Calu3 (cell line): Measurements from ENCODE around the gene DLGAP1. TPM values are rescaled to one million over a fixed set of nuclear protein-coding genes. Genes with fewer than 3 reads are reported as not detected.

ENCODE experiments used
- BruUV-seq: library from RNA; stranded (reverse); fragments of 400-500 nt; replicated peaks from 2 replicates; lab custom pipeline; 2021; lab: Mats Ljungman, UMichigan
- CTCF ChIA-PET: fragments of 300-600 bp; sonication (Branson Sonifier 250); formaldehyde crosslinking; loops from one replicate; lab custom pipeline; 2022; ENCODE audit warnings: antibody characterized with exemption; lab: Charles Lee
- DNase-seq: peaks from one replicate; pipeline ENCODE4 v3.0.0; 2022
- H3K27ac Mint-ChIP-seq: one replicate; pipeline ENCODE4 v1.8.0; 2022; ENCODE audit warnings: mixed read lengths; ENCODE audit not compliant: unreplicated experiment
- H3K27me3 Mint-ChIP-seq: one replicate; pipeline ENCODE4 v1.8.0; 2022; ENCODE audit warnings: mixed read lengths; ENCODE audit not compliant: unreplicated experiment
- H3K36me3 Mint-ChIP-seq: one replicate; pipeline ENCODE4 v1.8.0; 2022; ENCODE audit warnings: mild to moderate bottlenecking, moderate library complexity, mixed read lengths; ENCODE audit not compliant: insufficient read depth, unreplicated experiment
- H3K4me1 Mint-ChIP-seq: one replicate; pipeline ENCODE4 v1.8.0; 2022; ENCODE audit warnings: mild to moderate bottlenecking, low read depth, mixed read lengths; ENCODE audit not compliant: unreplicated experiment
- H3K4me3 Mint-ChIP-seq: one replicate; pipeline ENCODE4 v1.8.0; 2022; ENCODE audit warnings: mild to moderate bottlenecking, low read depth, moderate library complexity, mixed read lengths; ENCODE audit not compliant: unreplicated experiment
- H3K9me3 Mint-ChIP-seq: one replicate; pipeline ENCODE4 v1.8.0; 2022; ENCODE audit warnings: low read depth, mixed read lengths; ENCODE audit not compliant: unreplicated experiment
- intact Hi-C: fragments of 100-400 bp; cut with micrococcal nuclease; formaldehyde crosslinking; loops from one replicate; pipeline ENCODE4 v1.10.0; 2022; ENCODE audit not compliant: unreplicated experiment
- total RNA-seq: library from RNA; stranded (reverse); gene quantifications from 2 replicates; pipeline ENCODE4 v1.2.3, GENCODE V29; 2022
- TF ChIP-seq, protein P1 (sequence below): fragments of 200-600 bp; IDR thresholded peaks from one replicate; pipeline ENCODE4 v1.8.0; 2022; ENCODE audit warnings: antibody characterized with exemption; ENCODE audit not compliant: unreplicated experiment

DLGAP1 gene
- total RNA-seq, 1 experiment from 2014 or later, result 9.0 TPM

DNA sequence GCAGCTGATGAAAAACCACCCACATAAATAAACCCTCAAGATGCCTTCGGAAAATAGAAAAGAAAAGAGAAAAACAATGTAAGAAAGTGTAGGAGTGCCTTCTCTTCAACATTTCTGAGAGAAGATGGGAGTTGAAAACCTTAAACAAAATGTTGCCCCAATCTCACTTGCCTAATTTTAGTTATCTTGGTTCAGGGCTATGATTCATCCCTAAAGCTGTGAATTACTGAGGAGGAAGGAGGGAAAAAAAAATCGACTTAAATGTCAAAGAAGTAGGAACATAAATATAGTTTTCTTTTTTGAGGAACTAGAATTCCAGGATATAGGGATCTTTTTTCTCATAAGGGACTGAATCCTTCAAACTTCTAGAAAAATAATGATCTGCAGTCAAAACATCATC is 644.8 kb downstream of the DLGAP1 start:
- H3K4me1 Mint-ChIP-seq, result peaks cover 14% of the 10 kb centered on the region
- no peaks in the 10 kb centered on the region for H3K27me3 Mint-ChIP-seq
- TF ChIP-seq, protein P1, sequence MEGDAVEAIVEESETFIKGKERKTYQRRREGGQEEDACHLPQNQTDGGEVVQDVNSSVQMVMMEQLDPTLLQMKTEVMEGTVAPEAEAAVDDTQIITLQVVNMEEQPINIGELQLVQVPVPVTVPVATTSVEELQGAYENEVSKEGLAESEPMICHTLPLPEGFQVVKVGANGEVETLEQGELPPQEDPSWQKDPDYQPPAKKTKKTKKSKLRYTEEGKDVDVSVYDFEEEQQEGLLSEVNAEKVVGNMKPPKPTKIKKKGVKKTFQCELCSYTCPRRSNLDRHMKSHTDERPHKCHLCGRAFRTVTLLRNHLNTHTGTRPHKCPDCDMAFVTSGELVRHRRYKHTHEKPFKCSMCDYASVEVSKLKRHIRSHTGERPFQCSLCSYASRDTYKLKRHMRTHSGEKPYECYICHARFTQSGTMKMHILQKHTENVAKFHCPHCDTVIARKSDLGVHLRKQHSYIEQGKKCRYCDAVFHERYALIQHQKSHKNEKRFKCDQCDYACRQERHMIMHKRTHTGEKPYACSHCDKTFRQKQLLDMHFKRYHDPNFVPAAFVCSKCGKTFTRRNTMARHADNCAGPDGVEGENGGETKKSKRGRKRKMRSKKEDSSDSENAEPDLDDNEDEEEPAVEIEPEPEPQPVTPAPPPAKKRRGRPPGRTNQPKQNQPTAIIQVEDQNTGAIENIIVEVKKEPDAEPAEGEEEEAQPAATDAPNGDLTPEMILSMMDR, result no peak
- H3K4me3 Mint-ChIP-seq, result no peak overlapping the region
- intact Hi-C loops, result no loop called here
- CTCF ChIA-PET, result interaction anchor here (1.2 kb wide), 1 partner anchor 37 kb away, joined by 5 read pairs; no protein-coding TSS in a partner anchor
- H3K9me3 Mint-ChIP-seq, result no peaks in the 10 kb centered on the region
- no peak overlapping the region for H3K27ac Mint-ChIP-seq
- no peaks in the 10 kb centered on the region for H3K36me3 Mint-ChIP-seq
- BruUV-seq, result no TSS peak
- DNase-seq, result no peak

DNA sequence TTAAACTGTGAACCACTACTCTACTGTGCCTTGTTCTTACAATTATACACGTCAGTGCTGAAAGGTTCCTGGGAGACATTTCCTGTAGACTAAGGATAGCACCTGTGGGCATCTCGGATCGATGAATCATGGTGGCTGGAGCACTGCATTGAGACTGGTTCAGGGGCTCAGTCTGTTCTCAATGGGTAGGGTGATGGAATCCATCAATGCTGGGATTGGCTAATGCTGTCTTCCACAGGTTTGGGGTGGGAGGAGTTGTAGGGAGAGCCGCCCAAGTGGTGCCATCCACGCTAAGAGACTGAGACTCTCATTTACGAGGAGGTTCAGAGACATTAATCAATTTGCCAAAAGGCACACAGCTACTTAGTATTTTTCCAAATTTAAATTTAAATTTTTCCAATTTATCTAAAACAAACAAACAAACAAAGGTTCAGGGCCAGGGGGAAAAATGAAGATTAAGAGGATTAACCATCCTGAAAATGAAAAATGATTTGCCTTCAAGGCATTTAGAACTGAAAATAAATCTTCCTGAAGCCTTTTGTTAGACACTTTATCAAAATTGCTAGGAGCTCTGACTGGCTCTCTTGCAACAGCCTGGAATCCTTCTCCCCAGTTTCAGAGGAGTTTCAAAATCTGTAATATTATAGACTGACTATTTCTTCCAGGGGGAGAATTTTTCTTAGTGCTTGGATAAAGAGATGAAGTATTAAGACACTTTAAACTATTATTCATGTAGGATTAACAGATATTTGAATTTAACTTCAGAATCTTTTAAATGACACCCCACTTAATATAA is 645.9 kb downstream of the DLGAP1 start:
- TF ChIP-seq, protein P1, result no peak
- intact Hi-C loops, result no loop called here
- peaks cover 8% of the 10 kb centered on the region for H3K4me1 Mint-ChIP-seq
- H3K27ac Mint-ChIP-seq, result no peak overlapping the region
- no peaks in the 10 kb centered on the region for H3K36me3 Mint-ChIP-seq
- H3K27me3 Mint-ChIP-seq, result no peaks in the 10 kb centered on the region
- H3K4me3 Mint-ChIP-seq, result no peak overlapping the region
- CTCF ChIA-PET, result no interaction called here
- DNase-seq, result no peak
- no TSS peak for BruUV-seq
- H3K9me3 Mint-ChIP-seq, result no peaks in the 10 kb centered on the region

DNA sequence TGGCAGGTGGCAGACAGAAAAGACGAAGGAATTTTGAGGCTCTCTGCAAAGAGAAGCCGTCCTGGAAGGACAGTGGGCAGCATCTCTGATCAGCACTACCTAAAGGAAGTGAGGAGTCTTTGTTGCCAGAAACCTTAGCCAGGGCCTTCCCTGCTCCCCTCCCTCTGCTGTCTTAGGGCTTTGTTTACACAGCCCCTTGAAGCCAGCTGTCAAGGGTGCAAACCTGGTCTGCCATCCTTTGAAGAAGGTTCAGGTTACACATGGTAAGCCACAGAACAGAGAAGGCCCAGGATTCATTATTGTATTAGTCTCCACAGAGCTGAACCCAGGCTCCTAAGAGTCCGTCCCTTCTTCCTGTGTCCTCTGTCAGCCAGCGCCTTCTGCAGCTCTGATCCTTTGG is 648.5 kb downstream of the DLGAP1 start:
- BruUV-seq, result no TSS peak
- Mint-ChIP-seq H3K27me3 (no peaks in the 10 kb centered on the region), H3K27ac (no peak overlapping the region)

DNA sequence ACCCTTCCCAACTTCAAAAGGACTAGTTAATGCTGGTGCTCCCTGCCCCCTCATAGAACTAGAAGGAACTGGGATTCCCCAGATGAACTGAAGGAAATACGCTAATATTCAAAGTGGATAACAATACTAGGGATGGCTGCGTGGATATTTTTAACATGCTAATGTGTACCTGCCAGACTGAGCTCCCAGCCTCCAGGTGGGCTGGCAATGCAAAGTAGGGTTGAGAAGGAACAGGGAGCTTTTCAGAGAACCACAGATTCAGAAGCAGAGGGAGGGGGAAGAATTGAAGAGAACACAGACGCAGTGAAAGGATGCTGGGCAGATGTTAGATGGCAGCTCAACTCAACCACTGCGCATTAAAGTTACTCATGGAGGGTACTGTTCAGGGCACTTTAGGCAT is 650.8 kb downstream of the DLGAP1 start:
- H3K27ac Mint-ChIP-seq, result no peak overlapping the region
- CTCF ChIA-PET, result no interaction called here
- intact Hi-C loops, result no loop called here
- no peak overlapping the region for H3K4me3 Mint-ChIP-seq
- no TSS peak for BruUV-seq
- H3K27me3 Mint-ChIP-seq, result no peaks in the 10 kb centered on the region
- H3K36me3 Mint-ChIP-seq, result no peaks in the 10 kb centered on the region
- no peaks in the 10 kb centered on the region for H3K4me1 Mint-ChIP-seq
- no peaks in the 10 kb centered on the region for H3K9me3 Mint-ChIP-seq
- no peak for DNase-seq
- TF ChIP-seq, protein P1, result no peak

More for the DNA sequence above, 648.5 kb downstream of the DLGAP1 start:
- Mint-ChIP-seq H3K4me1 (peaks cover 8% of the 10 kb centered on the region), H3K4me3 (no peak overlapping the region), H3K9me3 (no peaks in the 10 kb centered on the region), H3K36me3 (no peaks in the 10 kb centered on the region)
- CTCF ChIA-PET, result no interaction called here
- no peak for DNase-seq
- intact Hi-C loops, result no loop called here
- TF ChIP-seq, protein P1, result no peak
